Measurements from ENCODE around the gene ZNF222.
A peak's percentile ranks its signal among the peaks of the same experiment; 100 is the strongest.

Gene ZNF222

GRCh38 chr19:44019498-44019897 is 5.7 kb upstream of the ZNF222 start:
- Histone ChIP-seq H3K27me3 (ENCODE audit: insufficient read depth, low read length, poor library complexity, severe bottlenecking) (peaks cover 47% of the 10 kb centered on the region), H3K4me3 (ENCODE audit: low read length, poor library complexity, severe bottlenecking) (no peak overlapping the region), H3K9me3 (ENCODE audit: insufficient read depth, low read depth, low read length) (no peaks in the 10 kb centered on the region; the same call in 1 of the 2 replicates), H3K79me2 (ENCODE audit: insufficient read depth, low read length) (no peaks in the 10 kb centered on the region), H2AFZ (ENCODE audit: low read length) (no peak overlapping the region), H3F3A (ENCODE audit: low read depth) (no peaks in the 10 kb centered on the region), H3K9me2 (replicated peaks; ENCODE audit: low read depth, low read length) (no peaks in the 10 kb centered on the region), H3K9ac (ENCODE audit: low read depth, low read length, poor library complexity, severe bottlenecking) (no peak overlapping the region), H4K20me1 (ENCODE audit: insufficient read depth, low read length, poor library complexity, severe bottlenecking) (no peaks in the 10 kb centered on the region), H3K4me2 (ENCODE audit: low read depth, low read length, poor library complexity, severe bottlenecking) (no peak overlapping the region), H3K4me1 (ENCODE audit: insufficient read depth, low read length, poor library complexity, severe bottlenecking) (peaks cover under 1% of the 10 kb centered on the region), H3K36me3 (ENCODE audit: insufficient read depth, low read length) (no peaks in the 10 kb centered on the region)
- TF ChIP-seq EZH2phosphoT487 (IDR thresholded peaks at IDR 0.05; ENCODE audit: borderline replicate concordance): no peak
- TF ChIP-seq CTCF (conservative IDR thresholded peaks at IDR 0.05; ENCODE audit: low read length): no peak

GRCh38 chr19:44021221-44021620 is 4.0 kb upstream of the ZNF222 start:
- Histone ChIP-seq H3F3A (ENCODE audit: low read depth) (no peaks in the 10 kb centered on the region), H3K4me2 (ENCODE audit: low read depth, low read length, poor library complexity, severe bottlenecking) (no peak overlapping the region), H3K36me3 (ENCODE audit: insufficient read depth, low read length) (no peaks in the 10 kb centered on the region), H3K27me3 (ENCODE audit: insufficient read depth, low read length, poor library complexity, severe bottlenecking) (peaks cover 47% of the 10 kb centered on the region), H3K9ac (ENCODE audit: low read depth, low read length, poor library complexity, severe bottlenecking) (no peak overlapping the region), H3K9me3 (ENCODE audit: insufficient read depth, low read depth, low read length) (no peaks in the 10 kb centered on the region; the same call in 1 of the 2 replicates), H3K9me2 (replicated peaks; ENCODE audit: low read depth, low read length) (no peaks in the 10 kb centered on the region), H3K79me2 (ENCODE audit: insufficient read depth, low read length) (peaks cover 6% of the 10 kb centered on the region; the same call in 1 of the 2 replicates), H4K20me1 (ENCODE audit: insufficient read depth, low read length, poor library complexity, severe bottlenecking) (no peaks in the 10 kb centered on the region), H2AFZ (ENCODE audit: low read length) (no peak overlapping the region), H3K4me3 (ENCODE audit: low read length, poor library complexity, severe bottlenecking) (no peak overlapping the region), H3K4me1 (ENCODE audit: insufficient read depth, low read length, poor library complexity, severe bottlenecking) (peaks cover 10% of the 10 kb centered on the region)
- TF ChIP-seq CTCF (conservative IDR thresholded peaks at IDR 0.05; ENCODE audit: low read length) (no peak), EZH2phosphoT487 (IDR thresholded peaks at IDR 0.05; ENCODE audit: borderline replicate concordance) (no peak)

DNA sequence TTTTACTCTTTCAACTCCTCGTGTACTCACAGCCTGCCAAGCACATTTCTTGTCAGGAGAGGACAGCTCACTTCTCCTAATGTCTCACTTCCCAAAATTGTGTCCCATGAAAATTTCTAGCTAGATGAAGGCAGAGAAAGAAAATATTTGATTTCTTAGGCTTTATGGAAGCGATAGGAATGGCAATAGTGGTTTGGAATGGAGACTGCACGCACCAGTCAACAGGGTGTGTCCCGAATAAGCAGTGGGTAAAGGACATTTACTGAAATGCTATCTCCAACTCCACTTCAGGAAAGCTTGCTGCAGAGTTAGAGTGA is 321 bp upstream of the ZNF222 start:
- no peaks in the 10 kb centered on the region for H3F3A ChIP-seq (ENCODE audit: low read depth)
- H3K27me3 ChIP-seq (ENCODE audit: insufficient read depth, low read length, poor library complexity, severe bottlenecking): peaks cover 36% of the 10 kb centered on the region
- peak overlapping the region; percentile 76 for H3K9ac ChIP-seq (ENCODE audit: low read depth, low read length, poor library complexity, severe bottlenecking)
- TF ChIP-seq EZH2phosphoT487 (IDR thresholded peaks at IDR 0.05; ENCODE audit: borderline replicate concordance): no peak
- TF ChIP-seq CTCF (conservative IDR thresholded peaks at IDR 0.05; ENCODE audit: low read length): no peak
- no peaks in the 10 kb centered on the region for H3K9me2 ChIP-seq (replicated peaks; ENCODE audit: low read depth, low read length)
- H3K79me2 ChIP-seq (ENCODE audit: insufficient read depth, low read length): peaks cover 6% of the 10 kb centered on the region; the same call in 1 of the 2 replicates
- H3K9me3 ChIP-seq (ENCODE audit: insufficient read depth, low read depth, low read length): peaks cover 5% of the 10 kb centered on the region
- no peaks in the 10 kb centered on the region; the same call in 1 of the 2 replicates for H3K36me3 ChIP-seq (ENCODE audit: insufficient read depth, low read length)
- H3K4me2 ChIP-seq (ENCODE audit: low read depth, low read length, poor library complexity, severe bottlenecking): peak overlapping the region; percentile 72
- H3K4me1 ChIP-seq (ENCODE audit: insufficient read depth, low read length, poor library complexity, severe bottlenecking): peaks cover 11% of the 10 kb centered on the region
- no peaks in the 10 kb centered on the region for H4K20me1 ChIP-seq (ENCODE audit: insufficient read depth, low read length, poor library complexity, severe bottlenecking)
- H3K4me3 ChIP-seq (ENCODE audit: low read length, poor library complexity, severe bottlenecking): peak overlapping the region; percentile 82
- peak overlapping the region; percentile 93 for H2AFZ ChIP-seq (ENCODE audit: low read length)

All from Loucy (cell line).